WTC11 (cell line): ENCODE measurements around the gene ZFP36L1. TPM values are rescaled to one million over a fixed set of nuclear protein-coding genes. Genes with fewer than 3 reads are reported as not detected.

Experiments used
- ATAC-seq: fragments of 200-7000 bp; cut with Tn5 transposase; 2 replicates; pipeline ENCODE4 v1.10.0; 2021; ENCODE audit warnings: mild to moderate bottlenecking, moderate library complexity
- CTCF ChIA-PET: fragments of 300-600 bp; sonication (Branson Sonifier 250); formaldehyde crosslinking; loops from one replicate; lab custom pipeline; 2021; ENCODE audit warnings: antibody characterized with exemption; lab: Charles Lee
- POLR2A ChIA-PET: fragments of 350-600 bp; sonication (Branson Sonifier 250); formaldehyde crosslinking; loops from one replicate; lab custom pipeline; 2021; ENCODE audit warnings: antibody characterized with exemption; lab: Charles Lee
- DNase-seq: peaks from one replicate; pipeline ENCODE4 v3.0.0; 2021; ENCODE audit warnings: low spot score
- H3K27ac Mint-ChIP-seq: 2 replicates; pipeline ENCODE4 v1.8.0; 2021; ENCODE audit warnings: mixed read lengths
- H3K27me3 Mint-ChIP-seq: 2 replicates; pipeline ENCODE4 v1.8.0; 2021; ENCODE audit warnings: low read depth, mild to moderate bottlenecking, moderate library complexity, mixed read lengths
- H3K36me3 Mint-ChIP-seq: 2 replicates; pipeline ENCODE4 v1.8.0; 2021; ENCODE audit warnings: mixed read lengths
- H3K4me1 Mint-ChIP-seq: 2 replicates; pipeline ENCODE4 v1.8.0; 2022; ENCODE audit warnings: mixed read lengths
- H3K4me3 Mint-ChIP-seq: 2 replicates; pipeline ENCODE4 v1.8.0; 2021; ENCODE audit warnings: mild to moderate bottlenecking, moderate library complexity, mixed read lengths
- H3K9me3 Mint-ChIP-seq: 2 replicates; pipeline ENCODE4 v1.8.0; 2021; ENCODE audit warnings: mixed read lengths
- CREB1 ChIP-seq: sonication (generic); formaldehyde crosslinking; IDR thresholded peaks from 2 replicates; pipeline ENCODE4 v1.8.0; 2023; ENCODE audit warnings: mild to moderate bottlenecking, missing genetic modification reagents
- EMX1 ChIP-seq: fragments of 250-450 bp; sonication (Bioruptor Pico); IDR thresholded peaks from 2 replicates; pipeline ENCODE4 v1.8.0; 2021; ENCODE audit warnings: mild to moderate bottlenecking
- FOXK1 ChIP-seq: sonication (generic); formaldehyde crosslinking; IDR thresholded peaks from 2 replicates; pipeline ENCODE4 v1.8.0; 2022; ENCODE audit warnings: mild to moderate bottlenecking, moderate library complexity, missing genetic modification reagents
- FOXP1 ChIP-seq: sonication (generic); formaldehyde crosslinking; IDR thresholded peaks from 2 replicates; pipeline ENCODE4 v1.8.0; 2022; ENCODE audit warnings: missing genetic modification reagents, mild to moderate bottlenecking, moderate library complexity, borderline replicate concordance
- GRHL2 ChIP-seq: fragments of 250-450 bp; sonication (Bioruptor Pico); IDR thresholded peaks from 2 replicates; pipeline ENCODE4 v1.8.0; 2022; ENCODE audit warnings: mild to moderate bottlenecking, moderate library complexity; ENCODE audit not compliant: insufficient replicate concordance, severe bottlenecking
- JAZF1 ChIP-seq: fragments of 250-450 bp; sonication (Bioruptor Pico); IDR thresholded peaks from 2 replicates; pipeline ENCODE4 v1.9.0; 2021; ENCODE audit warnings: moderate library complexity, mild to moderate bottlenecking, inconsistent platforms
- JUN ChIP-seq: sonication (generic); formaldehyde crosslinking; IDR thresholded peaks from 2 replicates; pipeline ENCODE4 v1.8.0; 2023; ENCODE audit warnings: mild to moderate bottlenecking, missing genetic modification reagents
- KAT7 ChIP-seq: sonication (generic); formaldehyde crosslinking; IDR thresholded peaks from 2 replicates; pipeline ENCODE4 v1.8.1; 2023; ENCODE audit warnings: missing genetic modification reagents, mild to moderate bottlenecking, borderline replicate concordance
- MYBL2 ChIP-seq: sonication (generic); formaldehyde crosslinking; IDR thresholded peaks from 2 replicates; pipeline ENCODE4 v1.8.1; 2023; ENCODE audit warnings: mild to moderate bottlenecking, moderate library complexity, missing genetic modification reagents
- NFE2L1 ChIP-seq: sonication (generic); formaldehyde crosslinking; IDR thresholded peaks from 2 replicates; pipeline ENCODE4 v1.8.1; 2023; ENCODE audit warnings: missing genetic modification reagents
- NFYB ChIP-seq: sonication (generic); formaldehyde crosslinking; conservative IDR thresholded peaks from 2 replicates; pipeline ENCODE4 v1.8.0; 2022; ENCODE audit warnings: low read depth, missing genetic modification reagents
- NR1H2 ChIP-seq: sonication (generic); formaldehyde crosslinking; IDR thresholded peaks from 2 replicates; pipeline ENCODE4 v1.9.0; 2021; ENCODE audit warnings: mild to moderate bottlenecking, moderate library complexity, missing genetic modification reagents
- RELA ChIP-seq: sonication (generic); formaldehyde crosslinking; IDR thresholded peaks from 2 replicates; pipeline ENCODE4 v1.8.1; 2022; ENCODE audit warnings: missing genetic modification reagents, mild to moderate bottlenecking, borderline replicate concordance
- SMAD4 ChIP-seq: sonication (generic); formaldehyde crosslinking; IDR thresholded peaks from 2 replicates; pipeline ENCODE4 v1.8.0; 2022; ENCODE audit warnings: mild to moderate bottlenecking, missing genetic modification reagents
- TP53 ChIP-seq: sonication (generic); formaldehyde crosslinking; IDR thresholded peaks from 2 replicates; pipeline ENCODE4 v1.8.1; 2023; ENCODE audit warnings: mild to moderate bottlenecking, missing genetic modification reagents
- ZNF396 ChIP-seq: fragments of 250-450 bp; sonication (Bioruptor Pico); IDR thresholded peaks from 2 replicates; pipeline ENCODE4 v1.8.0; 2021; ENCODE audit warnings: mild to moderate bottlenecking, moderate library complexity, borderline replicate concordance
- ZNF416 ChIP-seq: fragments of 250-450 bp; sonication (Bioruptor Pico); IDR thresholded peaks from 2 replicates; pipeline ENCODE4 v1.9.0; 2021; ENCODE audit warnings: mild to moderate bottlenecking, inconsistent platforms
- total RNA-seq: library from RNA; stranded (reverse); gene quantifications from 3 replicates; pipeline ENCODE4 v1.2.3, GENCODE V29; 2021
- TF ChIP-seq, protein P1 (sequence below): fragments of 250-450 bp; sonication (Bioruptor Pico); IDR thresholded peaks from 2 replicates; pipeline ENCODE4 v1.9.0; 2021; ENCODE audit warnings: moderate library complexity, mild to moderate bottlenecking, inconsistent platforms, borderline replicate concordance
- TF ChIP-seq, protein P2 (sequence below): sonication (generic); formaldehyde crosslinking; IDR thresholded peaks from 2 replicates; pipeline ENCODE4 v1.8.0; 2023; ENCODE audit warnings: missing genetic modification reagents
- TF ChIP-seq, protein P3 (sequence below): fragments of 250-450 bp; sonication (Bioruptor Pico); IDR thresholded peaks from 2 replicates; pipeline ENCODE4 v1.9.0; 2021; ENCODE audit warnings: mild to moderate bottlenecking, borderline replicate concordance
- TF ChIP-seq, protein P4 (sequence below): fragments of 250-450 bp; sonication (Bioruptor Pico); IDR thresholded peaks from 2 replicates; pipeline ENCODE4 v1.8.0; 2021; ENCODE audit warnings: mild to moderate bottlenecking
- TF ChIP-seq, protein P5 (sequence below): sonication (generic); formaldehyde crosslinking; IDR thresholded peaks from 2 replicates; pipeline ENCODE4 v1.8.1; 2023; ENCODE audit warnings: mild to moderate bottlenecking, missing genetic modification reagents
- TF ChIP-seq, protein P6 (sequence below): fragments of 250-450 bp; sonication (Bioruptor Pico); conservative IDR thresholded peaks from 2 replicates; pipeline ENCODE4 v1.9.0; 2021; ENCODE audit warnings: mild to moderate bottlenecking
- TF ChIP-seq, protein P7 (sequence below): fragments of 250-450 bp; sonication (Bioruptor Pico); IDR thresholded peaks from 2 replicates; pipeline ENCODE4 v1.9.0; 2021; ENCODE audit warnings: mild to moderate bottlenecking

The ZFP36L1 gene
- total RNA-seq, 1 experiment from 2014 or later: 132 TPM

DNA sequence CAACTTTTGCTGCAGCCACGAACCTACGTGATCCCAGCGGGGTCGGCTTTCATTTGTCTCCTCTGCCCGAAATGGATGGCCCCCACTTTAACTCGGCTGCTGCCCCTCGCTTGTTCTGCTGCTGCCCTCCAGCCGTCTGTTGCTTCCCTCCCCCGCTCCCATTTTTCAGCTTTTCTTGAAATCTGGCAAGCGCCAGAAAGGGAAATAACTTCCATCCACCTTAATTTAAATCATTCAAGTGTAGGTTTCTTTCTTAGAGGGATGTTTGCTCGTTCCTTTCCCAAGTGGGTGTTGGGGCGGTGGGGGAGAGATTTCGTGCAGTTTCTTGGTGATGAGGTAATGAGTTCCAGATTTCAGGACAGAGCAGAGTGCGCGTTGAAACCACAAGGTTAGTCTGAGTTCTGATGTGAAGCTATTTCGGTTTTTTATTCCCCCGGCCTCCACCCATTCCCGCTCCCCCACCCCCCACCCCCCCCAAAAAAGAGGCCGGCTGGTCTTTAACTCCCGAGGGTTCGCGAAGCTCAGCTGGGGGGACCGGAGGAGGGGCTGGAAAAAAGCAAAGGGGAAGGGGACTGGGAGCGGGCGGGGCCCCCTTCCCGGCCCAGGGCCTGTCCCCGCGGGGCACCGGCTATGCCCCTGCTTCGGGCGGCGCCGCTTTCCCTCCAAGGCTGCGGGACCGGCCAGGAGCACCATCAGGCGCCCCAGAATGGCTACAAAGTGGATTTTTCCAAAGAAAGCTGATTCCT, 2.2 kb upstream of the ZFP36L1 start:
- peak overlapping the region; percentile 100 for H3K27ac Mint-ChIP-seq
- CTCF ChIA-PET: interaction anchor here (0.6 to 1.5 kb wide), 4 partner anchors 12 to 49 kb away, joined by 3 to 8 read pairs (median 4); no protein-coding TSS in a partner anchor
- TF ChIP-seq NR1H2 (CRISPR knock-in tag): no peak
- TF ChIP-seq, protein P1, sequence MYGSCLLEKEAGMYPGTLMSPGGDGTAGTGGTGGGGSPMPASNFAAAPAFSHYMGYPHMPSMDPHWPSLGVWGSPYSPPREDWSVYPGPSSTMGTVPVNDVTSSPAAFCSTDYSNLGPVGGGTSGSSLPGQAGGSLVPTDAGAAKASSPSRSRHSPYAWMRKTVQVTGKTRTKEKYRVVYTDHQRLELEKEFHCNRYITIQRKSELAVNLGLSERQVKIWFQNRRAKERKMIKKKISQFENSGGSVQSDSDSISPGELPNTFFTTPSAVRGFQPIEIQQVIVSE (CRISPR knock-in tag): no peak
- no peak for TF ChIP-seq SMAD4 (CRISPR knock-in tag)
- no peak for TF ChIP-seq JAZF1 (CRISPR knock-in tag)
- TF ChIP-seq, protein P2, sequence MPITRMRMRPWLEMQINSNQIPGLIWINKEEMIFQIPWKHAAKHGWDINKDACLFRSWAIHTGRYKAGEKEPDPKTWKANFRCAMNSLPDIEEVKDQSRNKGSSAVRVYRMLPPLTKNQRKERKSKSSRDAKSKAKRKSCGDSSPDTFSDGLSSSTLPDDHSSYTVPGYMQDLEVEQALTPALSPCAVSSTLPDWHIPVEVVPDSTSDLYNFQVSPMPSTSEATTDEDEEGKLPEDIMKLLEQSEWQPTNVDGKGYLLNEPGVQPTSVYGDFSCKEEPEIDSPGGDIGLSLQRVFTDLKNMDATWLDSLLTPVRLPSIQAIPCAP (CRISPR knock-in tag): no peak
- no peak for TF ChIP-seq TP53 (CRISPR knock-in tag)
- TF ChIP-seq, protein P3, sequence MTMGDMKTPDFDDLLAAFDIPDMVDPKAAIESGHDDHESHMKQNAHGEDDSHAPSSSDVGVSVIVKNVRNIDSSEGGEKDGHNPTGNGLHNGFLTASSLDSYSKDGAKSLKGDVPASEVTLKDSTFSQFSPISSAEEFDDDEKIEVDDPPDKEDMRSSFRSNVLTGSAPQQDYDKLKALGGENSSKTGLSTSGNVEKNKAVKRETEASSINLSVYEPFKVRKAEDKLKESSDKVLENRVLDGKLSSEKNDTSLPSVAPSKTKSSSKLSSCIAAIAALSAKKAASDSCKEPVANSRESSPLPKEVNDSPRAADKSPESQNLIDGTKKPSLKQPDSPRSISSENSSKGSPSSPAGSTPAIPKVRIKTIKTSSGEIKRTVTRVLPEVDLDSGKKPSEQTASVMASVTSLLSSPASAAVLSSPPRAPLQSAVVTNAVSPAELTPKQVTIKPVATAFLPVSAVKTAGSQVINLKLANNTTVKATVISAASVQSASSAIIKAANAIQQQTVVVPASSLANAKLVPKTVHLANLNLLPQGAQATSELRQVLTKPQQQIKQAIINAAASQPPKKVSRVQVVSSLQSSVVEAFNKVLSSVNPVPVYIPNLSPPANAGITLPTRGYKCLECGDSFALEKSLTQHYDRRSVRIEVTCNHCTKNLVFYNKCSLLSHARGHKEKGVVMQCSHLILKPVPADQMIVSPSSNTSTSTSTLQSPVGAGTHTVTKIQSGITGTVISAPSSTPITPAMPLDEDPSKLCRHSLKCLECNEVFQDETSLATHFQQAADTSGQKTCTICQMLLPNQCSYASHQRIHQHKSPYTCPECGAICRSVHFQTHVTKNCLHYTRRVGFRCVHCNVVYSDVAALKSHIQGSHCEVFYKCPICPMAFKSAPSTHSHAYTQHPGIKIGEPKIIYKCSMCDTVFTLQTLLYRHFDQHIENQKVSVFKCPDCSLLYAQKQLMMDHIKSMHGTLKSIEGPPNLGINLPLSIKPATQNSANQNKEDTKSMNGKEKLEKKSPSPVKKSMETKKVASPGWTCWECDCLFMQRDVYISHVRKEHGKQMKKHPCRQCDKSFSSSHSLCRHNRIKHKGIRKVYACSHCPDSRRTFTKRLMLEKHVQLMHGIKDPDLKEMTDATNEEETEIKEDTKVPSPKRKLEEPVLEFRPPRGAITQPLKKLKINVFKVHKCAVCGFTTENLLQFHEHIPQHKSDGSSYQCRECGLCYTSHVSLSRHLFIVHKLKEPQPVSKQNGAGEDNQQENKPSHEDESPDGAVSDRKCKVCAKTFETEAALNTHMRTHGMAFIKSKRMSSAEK (CRISPR knock-in tag): 0 out of 2 replicates have a peak, but pooled peaks have one; percentile 27
- TF ChIP-seq FOXP1: no peak
- no peak for TF ChIP-seq KAT7 (CRISPR knock-in tag)
- TF ChIP-seq CREB1 (CRISPR knock-in tag): no peak
- TF ChIP-seq ZNF416 (CRISPR knock-in tag): no peak
- TF ChIP-seq, protein P4, sequence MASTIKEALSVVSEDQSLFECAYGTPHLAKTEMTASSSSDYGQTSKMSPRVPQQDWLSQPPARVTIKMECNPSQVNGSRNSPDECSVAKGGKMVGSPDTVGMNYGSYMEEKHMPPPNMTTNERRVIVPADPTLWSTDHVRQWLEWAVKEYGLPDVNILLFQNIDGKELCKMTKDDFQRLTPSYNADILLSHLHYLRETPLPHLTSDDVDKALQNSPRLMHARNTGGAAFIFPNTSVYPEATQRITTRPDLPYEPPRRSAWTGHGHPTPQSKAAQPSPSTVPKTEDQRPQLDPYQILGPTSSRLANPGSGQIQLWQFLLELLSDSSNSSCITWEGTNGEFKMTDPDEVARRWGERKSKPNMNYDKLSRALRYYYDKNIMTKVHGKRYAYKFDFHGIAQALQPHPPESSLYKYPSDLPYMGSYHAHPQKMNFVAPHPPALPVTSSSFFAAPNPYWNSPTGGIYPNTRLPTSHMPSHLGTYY (CRISPR knock-in tag): peak; percentile 24; the same call in 1 of the 2 replicates
- no peak for TF ChIP-seq MYBL2 (CRISPR knock-in tag)
- no peak for TF ChIP-seq NFE2L1
- TF ChIP-seq GRHL2 (CRISPR knock-in tag): no peak
- no peak for TF ChIP-seq JUN (CRISPR knock-in tag)
- TF ChIP-seq, protein P5, sequence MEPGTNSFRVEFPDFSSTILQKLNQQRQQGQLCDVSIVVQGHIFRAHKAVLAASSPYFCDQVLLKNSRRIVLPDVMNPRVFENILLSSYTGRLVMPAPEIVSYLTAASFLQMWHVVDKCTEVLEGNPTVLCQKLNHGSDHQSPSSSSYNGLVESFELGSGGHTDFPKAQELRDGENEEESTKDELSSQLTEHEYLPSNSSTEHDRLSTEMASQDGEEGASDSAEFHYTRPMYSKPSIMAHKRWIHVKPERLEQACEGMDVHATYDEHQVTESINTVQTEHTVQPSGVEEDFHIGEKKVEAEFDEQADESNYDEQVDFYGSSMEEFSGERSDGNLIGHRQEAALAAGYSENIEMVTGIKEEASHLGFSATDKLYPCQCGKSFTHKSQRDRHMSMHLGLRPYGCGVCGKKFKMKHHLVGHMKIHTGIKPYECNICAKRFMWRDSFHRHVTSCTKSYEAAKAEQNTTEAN: no peak
- TF ChIP-seq, protein P6, sequence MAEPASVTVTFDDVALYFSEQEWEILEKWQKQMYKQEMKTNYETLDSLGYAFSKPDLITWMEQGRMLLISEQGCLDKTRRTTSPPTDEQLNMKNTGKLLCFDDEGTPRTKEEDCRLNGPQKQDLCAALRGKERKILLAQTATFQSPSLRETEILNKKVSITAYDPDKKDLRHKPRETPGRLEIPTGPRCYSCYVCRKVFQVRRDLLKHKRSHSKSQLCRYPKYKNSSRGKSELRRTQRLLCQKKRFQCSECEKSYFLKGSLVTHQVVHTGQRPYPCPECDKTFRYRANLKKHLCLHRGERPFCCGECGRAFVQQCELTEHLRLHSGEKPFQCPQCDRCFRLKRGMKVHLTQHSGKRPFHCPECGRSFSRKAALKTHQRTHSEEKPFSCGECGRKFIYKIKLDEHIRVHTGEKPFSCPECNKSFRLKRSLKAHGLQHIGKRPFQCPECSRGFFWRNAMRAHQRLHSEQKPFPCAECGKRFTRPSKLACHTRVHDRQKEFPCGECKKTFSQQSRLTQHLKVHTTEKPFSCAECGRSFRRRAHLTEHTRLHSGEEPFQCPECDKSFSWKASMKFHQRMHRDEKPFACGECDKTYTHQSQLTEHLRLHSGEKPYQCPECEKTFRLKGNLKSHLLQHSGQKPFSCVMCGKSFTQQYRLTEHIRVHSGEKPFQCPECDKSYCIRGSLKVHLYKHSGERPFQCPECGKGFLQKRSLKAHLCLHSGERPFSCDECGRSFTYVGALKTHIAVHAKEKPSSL (CRISPR knock-in tag): 0 out of 2 replicates have a peak, but pooled peaks have one; percentile 23
- TF ChIP-seq ZNF396 (CRISPR knock-in tag): no peak
- TF ChIP-seq NFYB (CRISPR knock-in tag): no peak
- TF ChIP-seq RELA (CRISPR knock-in tag): no peak
- TF ChIP-seq FOXK1: no peak
- TF ChIP-seq EMX1 (CRISPR knock-in tag): 0 out of 2 replicates have a peak, but pooled peaks have one; percentile 11
- TF ChIP-seq, protein P7, sequence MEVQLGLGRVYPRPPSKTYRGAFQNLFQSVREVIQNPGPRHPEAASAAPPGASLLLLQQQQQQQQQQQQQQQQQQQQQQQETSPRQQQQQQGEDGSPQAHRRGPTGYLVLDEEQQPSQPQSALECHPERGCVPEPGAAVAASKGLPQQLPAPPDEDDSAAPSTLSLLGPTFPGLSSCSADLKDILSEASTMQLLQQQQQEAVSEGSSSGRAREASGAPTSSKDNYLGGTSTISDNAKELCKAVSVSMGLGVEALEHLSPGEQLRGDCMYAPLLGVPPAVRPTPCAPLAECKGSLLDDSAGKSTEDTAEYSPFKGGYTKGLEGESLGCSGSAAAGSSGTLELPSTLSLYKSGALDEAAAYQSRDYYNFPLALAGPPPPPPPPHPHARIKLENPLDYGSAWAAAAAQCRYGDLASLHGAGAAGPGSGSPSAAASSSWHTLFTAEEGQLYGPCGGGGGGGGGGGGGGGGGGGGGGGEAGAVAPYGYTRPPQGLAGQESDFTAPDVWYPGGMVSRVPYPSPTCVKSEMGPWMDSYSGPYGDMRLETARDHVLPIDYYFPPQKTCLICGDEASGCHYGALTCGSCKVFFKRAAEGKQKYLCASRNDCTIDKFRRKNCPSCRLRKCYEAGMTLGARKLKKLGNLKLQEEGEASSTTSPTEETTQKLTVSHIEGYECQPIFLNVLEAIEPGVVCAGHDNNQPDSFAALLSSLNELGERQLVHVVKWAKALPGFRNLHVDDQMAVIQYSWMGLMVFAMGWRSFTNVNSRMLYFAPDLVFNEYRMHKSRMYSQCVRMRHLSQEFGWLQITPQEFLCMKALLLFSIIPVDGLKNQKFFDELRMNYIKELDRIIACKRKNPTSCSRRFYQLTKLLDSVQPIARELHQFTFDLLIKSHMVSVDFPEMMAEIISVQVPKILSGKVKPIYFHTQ (CRISPR knock-in tag): peak; percentile 13; the same call in 1 of the 2 replicates

More for the DNA sequence above, 2.2 kb upstream of the ZFP36L1 start:
- Mint-ChIP-seq H3K27me3 (no peaks in the 10 kb centered on the region; the same call in 1 of the 2 replicates), H3K4me1 (peaks cover 46% of the 10 kb centered on the region), H3K36me3 (peaks cover 33% of the 10 kb centered on the region), H3K9me3 (peaks cover 12% of the 10 kb centered on the region), H3K4me3 (peak overlapping the region; percentile 98)
- POLR2A ChIA-PET: interaction anchor here (1.8 to 2.0 kb wide), 3 partner anchors 19 to 24 kb away, joined by 4 to 16 read pairs (median 10); no protein-coding TSS in a partner anchor
- no peak for ATAC-seq
- DNase-seq: peak; percentile 64
